Adipose tissue (tissue), 3 donors: ENCODE measurements around the gene PRR23E. TPM values are rescaled to one million over a fixed set of nuclear protein-coding genes. Genes with fewer than 3 reads are reported as not detected.

Experiments
- H3K27ac ChIP-seq: one replicate; pipeline ENCODE4 v1.5.1; 2013; ENCODE audit warnings: low read depth, low read length
- WGBS, 3 donors: extraction: QIAGEN DNeasy Blood & Tissue Kit; methylation state at CpG; one replicate each; pipeline ENCODE4 v1.1.7; 2013; 5-methylcytosine and 5-hydroxymethylcytosine counted together
- polyA plus RNA-seq, 3 donors: library from polyadenylated mRNA; stranded (reverse); fragments of 200-250 nt; gene quantifications; one replicate each; pipeline ENCODE4 v1.2.3, GENCODE V29; 2013
- donor health status: healthy with polysubstance abuse.
- donor health status: Bipolar disorder and iron deficiency.
- donor health status: healthy.

The PRR23E gene
- polyA plus RNA-seq, 3 donors, result 0.04 TPM; not detected in 2

GRCh38 chr3:127238602-127239001 is 45.7 kb downstream of the PRR23E start:
- WGBS, 3 donors, result 73 to 79% (median 77%) methylated on average over 2 of the region's 2 CpGs
- H3K27ac ChIP-seq, result no peak overlapping the region

GRCh38 chr3:127247292-127247691 is 54.4 kb downstream of the PRR23E start:
- WGBS, 3 donors, result 70 to 71% (median 71%) methylated on average over 1 of the region's 1 CpG

More at GRCh38 chr3:127247292-127247691, 54.4 kb downstream of the PRR23E start:
- H3K27ac ChIP-seq, result no peak overlapping the region

Other genes with a start within 250 kb of the PRR23E start
- 10 to 100 TPM in 1 of 3 donors, 1 to 10 TPM in 2; 5.6 to 12.3 (median 7.4) TPM for gene PLXNA1, start 210.0 kb upstream of the PRR23E start, polyA plus RNA-seq
- gene PRR20G, start 94.9 kb downstream of the PRR23E start, polyA plus RNA-seq, result not detected